Testis (tissue), 2 donors: Measurements from ENCODE around the gene CACNA2D3.

Source experiments
- CTCF ChIP-seq, 3 experiments: fragments of 450-650 bp in 2 of 3; fragments of 200-600 bp in 1 of 3; sonication (generic) in 1 of 3; IDR thresholded peaks; one replicate each; pipeline ENCODE4 v1.5.1; 2016 to 2019; ENCODE audit warnings: antibody characterized with exemption in 3 of 3, mild to moderate bottlenecking in 2 of 3, moderate library complexity in 1 of 3
- POLR2A ChIP-seq: fragments of 450-650 bp; IDR thresholded peaks from one replicate; pipeline ENCODE4 v1.6.1; 2017; ENCODE audit warnings: antibody characterized with exemption, mild to moderate bottlenecking, moderate library complexity

- TF ChIP-seq CTCF (IDR thresholded peaks at IDR 0.05) (peak; percentile 71 to 81 (median 80)), POLR2A (no peak)
These were observed 305.9 kb downstream of the CACNA2D3 start for GRCh38 chr3:54427941-54428871.
